NCI-H82 treated with DMSO at 0.1 percent for 48 hours (cell line): ENCODE measurements around the gene OSCAR.

ENCODE experiments used
- DNase-seq: peaks from one replicate; lab custom pipeline; 2025; ENCODE audit not compliant: unreplicated experiment; lab: John Stamatoyannopoulos, UW

The OSCAR gene

DNA sequence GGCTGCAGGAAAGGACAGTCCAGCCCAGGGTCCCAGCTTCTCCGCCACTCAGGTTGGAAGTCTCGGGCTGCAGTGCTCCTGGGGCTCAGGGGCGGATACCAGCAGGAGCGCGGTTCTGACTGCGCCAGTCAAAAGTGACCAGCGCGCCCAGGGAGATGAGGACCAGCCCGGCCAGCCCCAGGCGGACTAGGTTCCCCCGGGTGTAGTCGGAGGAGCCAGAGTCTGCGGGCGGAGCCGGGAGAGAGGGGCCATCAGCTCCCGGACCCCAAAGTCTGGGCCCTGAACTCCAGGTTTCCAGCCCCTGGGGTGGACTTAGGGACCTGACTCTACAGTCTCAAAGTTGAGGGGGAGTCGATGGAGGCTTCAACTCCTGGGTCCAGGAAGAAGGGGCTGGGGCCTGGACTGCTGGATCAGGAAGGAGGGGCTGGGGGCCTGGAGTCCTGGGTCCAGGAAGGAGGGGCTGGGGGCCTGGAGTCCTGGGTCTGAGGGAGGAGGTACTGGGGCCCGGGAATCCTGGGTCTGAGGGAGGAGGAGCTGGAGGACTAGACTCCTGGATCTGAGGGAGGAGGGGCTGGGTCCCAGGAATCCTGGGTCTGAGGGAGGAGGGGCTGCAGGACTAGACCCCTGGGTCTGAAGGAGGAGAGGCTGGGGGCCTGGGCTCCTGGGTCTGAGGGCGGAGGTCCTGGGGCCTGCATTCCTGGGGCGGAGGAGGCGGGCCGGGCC, 5.3 kb downstream of the OSCAR start:
- no peak for DNase-seq

DNA sequence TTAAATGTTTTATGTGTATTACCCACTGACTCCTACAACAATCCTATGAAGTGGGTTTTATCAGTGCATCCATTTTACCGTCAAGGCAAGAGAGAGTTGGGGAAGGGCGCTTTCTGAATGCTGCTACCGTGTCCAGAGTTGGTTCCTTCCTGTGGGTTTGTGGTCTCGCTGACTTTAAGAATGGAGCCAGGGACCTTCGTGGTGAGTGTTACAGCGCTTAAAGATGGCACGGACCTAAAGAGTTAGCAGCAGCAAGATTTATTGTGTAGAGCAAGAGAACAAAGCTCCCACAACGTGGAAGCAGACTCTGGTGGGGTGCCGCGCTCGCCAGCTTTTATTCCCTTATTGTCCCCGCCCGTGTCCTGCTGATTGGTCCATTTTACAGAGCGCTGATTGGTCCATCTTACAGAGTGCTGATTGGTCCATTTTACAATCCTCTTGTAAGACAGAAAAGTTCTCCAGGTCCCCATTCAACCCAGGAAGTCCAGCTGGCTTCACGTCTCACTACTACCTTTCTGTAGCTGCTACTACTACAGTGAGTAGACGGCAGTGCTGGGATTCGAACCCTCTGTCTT, 6.1 kb downstream of the OSCAR start:
- DNase-seq: no peak

GRCh38 chr19:54084410-54084809, 16.2 kb downstream of the OSCAR start:
- no peak for DNase-seq

GRCh38 chr19:54081032-54081431, 19.6 kb downstream of the OSCAR start, which contains the start of gene TARM1:
Gene TARM1, minus strand, starts transcription at chr19:54081365. Its CDS starts 25 bp downstream, at chr19:54081340.
- DNase-seq: no peak

GRCh38 chr19:54077334-54077733, 23.3 kb downstream of the OSCAR start:
- no peak for DNase-seq

DNA sequence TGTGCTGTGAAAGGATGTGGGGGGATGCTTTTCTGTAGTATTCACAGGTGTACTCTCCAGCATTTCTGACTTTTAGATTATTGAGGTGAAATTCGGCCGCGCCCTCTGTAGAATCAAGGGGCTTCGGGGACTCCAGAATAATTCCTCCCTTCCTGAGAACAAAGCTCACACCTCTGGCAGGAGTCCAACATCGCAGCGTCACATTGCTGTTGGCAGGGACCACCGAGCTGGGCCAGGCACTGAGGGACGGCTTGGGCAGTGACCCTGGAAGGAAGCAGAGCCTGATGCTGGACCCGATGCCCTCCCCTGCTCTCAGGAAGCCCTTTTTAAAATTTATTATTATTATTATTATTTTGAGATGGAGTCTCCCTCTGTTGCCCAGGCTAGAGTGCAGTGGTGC, 25.8 kb downstream of the OSCAR start:
- DNase-seq: no peak

DNA sequence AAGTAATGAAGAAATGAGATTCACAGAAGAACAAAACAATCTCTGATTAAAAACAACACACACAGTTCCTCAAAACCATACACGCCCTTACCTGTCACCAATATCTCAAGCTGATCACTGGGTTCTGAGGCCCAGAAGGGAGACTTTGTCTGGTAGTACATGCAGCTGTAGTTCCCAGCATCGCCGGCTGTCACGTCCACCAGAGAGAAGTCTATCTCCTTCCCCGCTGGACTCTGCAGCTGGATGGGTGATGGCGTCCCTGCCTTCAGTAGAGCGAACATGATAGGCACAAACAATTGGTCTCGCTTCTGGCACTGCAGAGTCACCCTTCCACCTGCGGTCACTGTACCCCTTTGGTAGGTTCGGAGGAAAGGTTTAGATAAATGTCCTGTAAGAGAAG, 26.8 kb downstream of the OSCAR start:
- no peak for DNase-seq

GRCh38 chr19:54069470-54069869, 31.1 kb downstream of the OSCAR start:
- DNase-seq: no peak

GRCh38 chr19:54063350-54064116, 37.1 kb downstream of the OSCAR start, which contains the start of gene VSTM1:
Gene VSTM1, minus strand, starts transcription at chr19:54063897. Its CDS starts 120 bp downstream, at chr19:54063777.
- DNase-seq: no peak

DNA sequence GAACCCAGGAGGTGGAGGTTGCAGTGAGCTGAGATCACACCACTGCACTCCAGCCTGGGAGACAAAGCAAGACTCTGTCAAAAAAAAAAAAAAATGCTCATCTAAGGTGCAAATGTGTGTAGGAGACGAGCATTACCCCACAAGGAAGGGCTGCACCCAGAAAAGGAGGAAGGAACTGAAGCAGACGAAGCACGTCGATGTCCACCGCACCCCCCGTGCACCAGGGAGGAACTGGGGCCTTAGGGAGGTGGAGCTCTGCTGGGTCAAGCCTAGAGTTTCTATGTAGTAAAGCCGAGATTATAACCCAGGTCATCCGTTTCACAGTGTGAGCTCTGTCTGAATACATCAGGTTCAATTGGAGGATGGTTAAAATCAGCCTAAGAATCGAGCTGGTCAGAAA, 38.0 kb downstream of the OSCAR start:
- no peak for DNase-seq

DNA sequence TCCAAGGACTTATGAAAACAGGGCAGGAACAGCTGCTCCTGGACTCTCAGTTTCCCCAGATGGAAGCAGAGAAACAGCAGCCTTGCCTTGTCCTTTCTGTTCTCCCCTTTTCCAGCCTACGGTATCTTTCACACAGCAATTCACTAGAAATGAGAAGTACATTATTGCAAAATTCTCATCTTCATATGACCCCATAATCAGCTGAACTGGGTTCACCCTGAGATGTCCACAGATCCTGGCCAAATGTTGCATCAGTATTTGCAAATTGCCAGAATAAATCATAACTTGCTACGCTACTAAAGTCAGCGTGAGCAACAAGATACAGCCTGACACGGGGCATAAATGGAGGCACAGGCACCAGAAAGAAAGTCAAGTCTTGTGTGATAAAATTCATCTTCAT, 53.0 kb downstream of the OSCAR start:
- no peak for DNase-seq

- DNase-seq: no peak
Observed at GRCh38 chr19:54045771-54046170, 54.8 kb downstream of the OSCAR start.
